GM19397 (cell line): ENCODE data around the gene ZDHHC14.

Source experiments
- ATAC-seq: cut with Tn5 transposase; IDR thresholded peaks from one replicate; pipeline ENCODE4 v1.9.1; 2021; ENCODE audit warnings: mild to moderate bottlenecking, moderate library complexity; ENCODE audit not compliant: unreplicated experiment

Gene ZDHHC14

GRCh38 chr6:157653521-157653920 is 272.5 kb downstream of the ZDHHC14 start:
- ATAC-seq: no peak

GRCh38 chr6:157655139-157655538 is 274.1 kb downstream of the ZDHHC14 start:
- ATAC-seq: no peak

- no peak for ATAC-seq
Observed at GRCh38 chr6:157656437-157656997, 275.5 kb downstream of the ZDHHC14 start.

- no peak for ATAC-seq
Observed at GRCh38 chr6:157657754-157658153, 276.8 kb downstream of the ZDHHC14 start.

- ATAC-seq: no peak
Observed at GRCh38 chr6:157658301-157658700, 277.3 kb downstream of the ZDHHC14 start.

GRCh38 chr6:157659536-157660271 is 278.7 kb downstream of the ZDHHC14 start:
- ATAC-seq: no peak

GRCh38 chr6:157660414-157660813 is 279.4 kb downstream of the ZDHHC14 start:
- ATAC-seq: no peak

- no peak for ATAC-seq
Observed at GRCh38 chr6:157661652-157662051, 280.7 kb downstream of the ZDHHC14 start.

GRCh38 chr6:157663261-157663660 is 282.3 kb downstream of the ZDHHC14 start:
- no peak for ATAC-seq

GRCh38 chr6:157665180-157665579 is 284.2 kb downstream of the ZDHHC14 start:
- no peak for ATAC-seq

GRCh38 chr6:157666729-157667128 is 285.7 kb downstream of the ZDHHC14 start:
- no peak for ATAC-seq

GRCh38 chr6:157667211-157668008 is 286.4 kb downstream of the ZDHHC14 start:
- ATAC-seq: no peak

- ATAC-seq: no peak
Observed at GRCh38 chr6:157668009-157668401, 287.0 kb downstream of the ZDHHC14 start.

- ATAC-seq: no peak
Observed at GRCh38 chr6:157668713-157669112, 287.7 kb downstream of the ZDHHC14 start.

GRCh38 chr6:157669323-157669722 is 288.3 kb downstream of the ZDHHC14 start:
- no peak for ATAC-seq

GRCh38 chr6:157669747-157670216 is 288.8 kb downstream of the ZDHHC14 start:
- ATAC-seq: no peak

- no peak for ATAC-seq
Observed at GRCh38 chr6:157670466-157671186, 289.6 kb downstream of the ZDHHC14 start.

GRCh38 chr6:157672726-157673412 is 291.9 kb downstream of the ZDHHC14 start:
- no peak for ATAC-seq

- no peak for ATAC-seq
Observed at GRCh38 chr6:157673596-157673995, 292.6 kb downstream of the ZDHHC14 start.

GRCh38 chr6:157674061-157674460 is 293.1 kb downstream of the ZDHHC14 start:
- no peak for ATAC-seq

- ATAC-seq: no peak
Observed at GRCh38 chr6:157675831-157676230, 294.8 kb downstream of the ZDHHC14 start.
